T-helper 1 cell (primary cell): ENCODE results near the gene ZNF280B.
"Not testable (repeated sequence)": the region's sequence is repeated elsewhere in the genome, so short reads cannot be mapped to it uniquely, and the experiment has no call there.

Source experiments
- DNase-seq, 5 donors: peaks; one replicate each; pipeline ENCODE4 v3.0.0-alpha.2; 2012 to 2020

Gene ZNF280B

DNA sequence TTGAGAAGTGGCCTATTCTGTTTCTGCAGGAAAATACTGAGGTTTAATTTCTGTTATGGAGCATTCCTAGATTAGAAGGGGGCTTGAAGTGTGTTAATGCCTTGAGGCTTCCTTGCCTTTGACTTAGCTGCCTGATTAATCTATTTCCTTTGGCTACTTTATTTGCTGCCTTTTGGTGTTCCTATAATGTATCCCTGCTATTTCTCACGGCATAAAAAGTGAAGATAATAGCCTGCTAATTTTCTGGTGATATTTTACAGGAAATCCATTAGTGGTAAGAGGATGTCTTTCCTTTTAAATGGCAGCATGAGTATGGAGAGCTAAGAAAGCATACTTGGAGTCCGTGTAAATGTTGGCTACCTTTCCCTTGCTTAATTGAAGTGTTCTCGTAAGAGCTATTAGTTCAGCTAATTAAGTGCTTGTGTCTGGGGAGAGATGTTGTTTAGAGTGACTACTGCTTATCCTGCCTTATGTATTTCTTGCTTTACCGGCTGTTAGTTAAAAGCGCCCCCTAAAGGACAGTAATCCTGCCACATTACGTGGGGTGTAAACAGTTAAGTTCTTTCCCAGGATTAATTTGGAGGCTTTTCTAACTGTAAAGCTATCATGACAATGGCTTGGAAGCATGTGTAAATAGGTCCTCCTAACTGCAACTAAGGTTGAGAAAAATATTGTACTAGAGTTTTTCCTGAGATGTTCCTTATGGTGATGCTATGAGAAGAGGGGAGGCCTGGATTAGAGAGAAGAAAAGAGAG lies 45.6 kb downstream of the ZNF280B start:
- no peak for DNase-seq

DNA sequence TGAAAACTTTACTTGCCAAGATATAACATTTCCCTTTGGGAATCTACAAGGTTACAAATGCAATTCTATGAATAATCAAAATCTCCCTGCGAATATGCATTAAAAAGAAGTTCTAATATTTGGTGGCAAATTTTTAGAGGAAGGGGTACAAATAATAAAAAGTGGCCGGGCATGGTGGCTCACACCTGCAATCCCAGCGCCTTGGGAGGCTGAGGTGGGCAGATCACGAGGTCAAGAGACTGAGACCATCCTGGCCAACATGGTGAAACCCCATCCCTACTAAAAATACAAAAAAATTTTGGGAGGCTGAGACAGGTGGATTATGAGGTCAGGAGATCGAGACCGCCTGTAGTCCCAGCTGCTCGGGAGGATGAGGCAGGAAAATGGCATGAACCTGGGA lies 47.0 kb downstream of the ZNF280B start:
- DNase-seq = no peak

DNA sequence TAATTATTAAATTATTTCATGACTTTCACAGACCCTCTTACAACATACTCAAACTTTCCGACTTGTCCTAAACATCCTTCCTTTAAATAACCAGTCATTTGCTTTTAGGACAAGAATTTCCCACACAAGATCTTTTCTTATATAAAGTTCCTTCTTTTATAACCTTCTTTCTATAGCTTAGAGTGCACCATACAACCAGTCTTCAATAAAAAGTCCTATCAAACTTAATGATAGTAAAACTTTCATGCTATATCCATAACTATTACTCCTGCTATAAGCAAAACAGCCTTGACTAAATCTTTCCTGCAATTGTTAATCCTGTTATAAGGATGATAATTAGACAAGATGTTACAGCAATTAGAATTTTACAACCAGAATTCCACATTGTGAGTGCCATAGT lies 47.4 kb downstream of the ZNF280B start:
- no peak for DNase-seq

DNA sequence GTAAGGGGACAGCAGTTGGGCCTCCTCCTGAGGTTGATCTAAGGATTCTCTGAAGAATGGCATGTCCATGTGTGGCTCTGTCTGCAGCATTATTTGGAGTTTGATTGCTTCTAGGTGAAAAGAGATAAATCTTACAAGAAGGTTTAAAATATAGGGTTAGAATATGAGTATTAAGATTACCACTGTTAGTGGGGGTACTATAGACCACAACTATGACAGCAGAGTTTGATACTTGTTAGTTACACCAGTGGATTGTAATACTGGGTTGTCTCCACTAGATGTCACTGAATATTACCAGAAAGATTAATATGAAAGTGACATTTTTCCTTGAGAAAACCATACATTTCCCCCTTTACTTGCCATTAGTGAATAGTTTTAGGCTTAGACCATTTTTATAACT lies 47.9 kb downstream of the ZNF280B start:
- no peak for DNase-seq

DNA sequence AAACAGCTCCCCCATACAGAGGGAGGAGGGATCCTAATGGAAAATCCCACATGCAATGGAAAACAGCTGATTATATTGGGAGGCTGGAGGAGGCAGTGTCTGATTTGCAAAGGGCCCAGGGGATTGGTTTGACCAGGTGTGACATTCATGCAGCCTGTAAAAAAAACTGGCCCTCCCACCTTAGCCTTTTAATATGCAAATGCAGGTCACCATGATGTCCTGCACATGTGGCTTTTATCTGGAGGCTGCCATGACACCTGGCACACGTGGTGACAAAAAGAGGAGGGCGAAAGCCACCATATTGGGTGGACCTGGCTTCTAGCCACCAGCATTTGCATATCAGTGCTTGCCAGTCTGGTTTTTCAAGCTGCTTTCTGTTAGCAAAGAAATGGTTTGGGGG lies 48.5 kb downstream of the ZNF280B start:
- DNase-seq = no peak

DNA sequence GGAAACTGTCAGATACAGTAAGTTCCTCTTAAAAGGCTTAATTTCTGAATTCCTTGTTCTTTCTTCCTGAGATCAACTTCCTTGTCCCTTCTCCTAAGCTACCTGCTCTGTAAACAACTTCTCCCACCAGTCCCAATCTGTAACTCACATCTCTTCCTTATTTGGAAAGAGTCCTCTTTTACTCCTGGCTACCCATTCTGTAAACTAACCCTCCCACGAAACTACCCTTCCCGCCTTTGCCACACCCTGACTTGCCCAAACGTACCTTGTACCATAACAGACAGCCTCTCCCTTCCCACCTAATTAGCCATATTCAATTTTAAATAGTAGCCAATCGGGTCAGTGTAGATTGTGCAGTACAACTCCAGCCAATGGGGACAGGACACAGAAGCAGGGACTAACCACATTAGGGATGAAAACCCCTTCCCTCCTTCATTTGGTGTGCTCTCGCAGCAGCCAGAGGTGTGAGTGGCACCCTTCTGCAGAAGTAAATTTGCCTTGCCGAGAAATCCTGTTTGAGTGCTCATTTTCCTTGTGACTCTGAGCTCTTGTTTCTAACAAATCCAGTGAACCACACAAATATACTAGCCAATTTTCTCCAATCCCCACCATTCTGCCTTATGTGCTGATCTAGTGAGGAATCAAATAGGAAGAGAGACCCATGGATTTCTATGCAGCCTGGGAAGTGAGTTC lies 49.5 kb downstream of the ZNF280B start:
- no peak for DNase-seq

DNA sequence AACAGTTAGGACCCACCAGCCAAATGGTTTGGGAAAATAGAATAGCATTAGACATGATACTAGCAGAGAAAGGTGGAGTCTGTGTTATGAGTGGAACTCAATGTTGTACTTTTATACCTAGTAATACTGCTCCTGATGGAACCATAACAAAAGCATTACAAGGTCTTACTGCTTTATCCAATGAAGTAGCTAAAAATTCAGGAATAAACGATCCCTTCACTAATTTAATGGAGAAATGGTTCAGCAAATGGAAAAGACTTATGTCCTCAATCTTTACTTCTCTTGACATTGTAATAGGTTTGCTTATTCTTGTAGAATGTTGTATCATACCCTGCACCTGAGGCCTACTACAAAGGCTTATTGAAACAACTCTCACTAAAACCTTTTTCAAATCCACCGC lies 50.2 kb downstream of the ZNF280B start:
- no peak for DNase-seq

DNA sequence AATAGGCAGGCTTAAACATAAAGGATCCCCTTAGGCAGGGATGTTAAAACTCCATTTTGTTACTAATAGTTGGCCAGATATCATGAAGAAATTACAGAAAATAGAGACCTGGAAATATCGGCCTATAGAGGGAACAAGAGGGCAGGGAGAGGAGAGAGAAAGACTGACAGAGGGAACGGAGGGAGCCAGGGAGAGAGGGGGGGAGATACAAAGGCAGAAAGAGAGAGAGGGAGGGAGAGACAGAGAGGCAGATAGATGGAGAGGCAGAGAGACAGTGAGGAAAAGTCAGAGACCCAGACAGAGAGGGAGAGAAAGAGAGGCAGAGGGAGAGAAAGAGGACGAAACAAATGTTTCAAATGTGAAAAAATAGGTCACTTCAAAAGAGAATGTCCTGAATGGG lies 53.5 kb downstream of the ZNF280B start:
- DNase-seq = no peak

DNA sequence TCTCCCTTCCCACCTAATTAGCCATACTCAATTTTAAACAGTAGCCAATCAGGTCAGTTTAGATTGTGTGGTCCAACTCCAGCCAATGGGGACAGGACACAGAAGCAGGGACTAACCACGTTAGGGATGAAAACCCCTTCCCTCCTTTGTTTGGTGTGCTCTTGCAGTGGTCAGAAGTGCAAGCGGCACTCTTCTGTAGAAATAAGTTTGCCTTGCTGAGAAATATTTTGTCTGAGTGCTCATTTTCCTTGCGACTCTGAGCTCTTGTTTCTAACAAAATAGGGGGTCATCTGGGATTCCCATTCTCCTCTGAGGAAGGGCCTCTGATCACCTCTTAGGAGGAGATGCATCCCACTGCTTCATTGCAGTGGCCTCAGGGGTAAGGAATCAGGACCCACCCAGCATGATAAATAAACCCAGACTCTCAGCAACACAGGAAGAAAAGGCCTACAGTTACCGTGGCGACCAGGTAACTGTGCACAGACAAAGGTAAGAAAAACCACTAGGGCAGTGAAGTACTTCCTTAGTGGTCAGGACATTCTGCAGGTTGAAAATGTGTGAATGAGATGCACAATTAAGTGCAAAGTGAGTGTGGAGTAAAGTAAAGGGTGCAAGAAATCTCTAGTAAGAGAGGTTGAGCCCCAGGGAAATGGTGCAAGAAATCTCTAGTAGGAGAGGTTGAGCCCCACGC lies 55.4 kb downstream of the ZNF280B start:
- DNase-seq = no peak

DNA sequence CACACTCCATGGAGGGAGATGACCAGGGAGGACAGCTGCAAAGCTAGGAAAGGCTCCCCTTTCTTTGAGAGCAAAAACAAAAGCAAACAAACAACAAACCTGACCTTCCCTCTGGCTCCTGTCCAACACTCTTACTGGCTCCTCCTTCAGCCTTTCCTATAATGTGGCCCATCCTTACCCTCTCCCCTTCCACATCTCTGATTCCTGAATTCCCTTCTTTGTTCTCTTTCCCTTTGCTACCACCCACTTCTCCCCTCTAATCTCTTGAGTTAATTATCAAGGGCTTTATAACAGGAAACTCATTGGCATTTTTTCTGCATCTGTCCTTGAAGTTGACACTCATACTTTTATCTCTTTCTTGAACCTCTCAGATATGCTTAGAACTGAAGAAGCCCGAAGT lies 56.3 kb downstream of the ZNF280B start:
- no peak for DNase-seq

DNA sequence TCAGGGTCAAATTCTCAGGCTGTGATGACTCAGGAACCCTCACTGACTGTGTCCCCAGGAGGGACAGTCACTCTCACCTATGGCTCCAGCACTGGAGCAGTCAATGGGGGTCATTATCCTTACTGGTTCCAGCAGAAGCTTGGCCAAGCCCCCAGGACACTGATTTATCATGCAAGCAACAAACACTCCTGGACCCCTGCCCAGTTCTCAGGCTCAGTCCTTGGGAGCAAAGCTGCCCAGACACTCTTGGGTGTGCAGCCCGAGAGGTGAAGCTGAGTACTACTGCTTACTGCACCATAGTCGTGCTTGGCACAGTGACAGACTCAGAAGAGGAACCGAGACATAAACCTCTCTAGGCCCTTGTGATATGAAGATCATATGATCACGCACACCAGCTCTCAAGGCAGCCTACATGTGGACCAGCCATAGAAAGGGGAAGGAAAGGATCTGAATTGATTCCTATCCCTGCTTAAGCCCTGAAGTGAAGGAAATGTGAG lies 58.2 kb downstream of the ZNF280B start:
- DNase-seq = no peak

DNA sequence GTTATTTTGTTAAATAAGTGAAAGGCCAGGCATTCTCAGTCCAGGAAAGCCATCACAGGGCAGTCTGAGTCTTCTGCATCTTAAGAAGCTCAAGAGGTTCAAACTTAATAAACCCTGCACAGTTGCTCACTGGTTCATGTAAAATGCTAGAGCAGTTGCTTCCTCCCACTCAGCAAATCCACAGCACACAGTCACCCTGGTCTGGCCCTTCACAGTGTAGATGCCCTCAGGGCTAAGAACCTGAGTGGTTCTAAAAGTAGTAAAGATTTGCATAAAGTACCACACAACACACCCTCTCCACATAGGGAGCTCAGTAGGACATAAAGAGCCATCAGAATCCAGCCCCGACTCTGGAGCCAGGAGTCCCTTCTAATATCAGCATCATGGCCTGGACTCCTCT lies 58.7 kb downstream of the ZNF280B start:
- DNase-seq = no peak

DNA sequence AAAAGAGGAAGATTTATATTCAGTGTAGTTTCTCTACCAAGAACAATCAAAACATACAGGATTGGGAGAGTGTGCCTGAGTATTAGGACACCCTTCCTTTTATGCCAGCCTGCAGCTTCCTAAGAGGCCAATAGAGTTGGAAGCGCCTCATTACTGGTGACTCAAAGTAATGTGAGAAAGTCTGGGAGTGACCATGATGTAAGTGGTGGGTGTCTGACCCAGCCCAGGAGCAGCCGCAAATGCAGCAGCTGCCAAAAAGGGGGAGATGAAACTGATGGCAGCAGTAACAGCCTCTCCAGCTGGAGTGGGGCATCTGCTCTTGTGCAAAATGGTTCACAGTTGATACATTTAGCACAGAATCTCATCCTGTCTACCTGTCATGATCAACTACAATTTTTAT lies 62.0 kb downstream of the ZNF280B start:
- no peak for DNase-seq

DNA sequence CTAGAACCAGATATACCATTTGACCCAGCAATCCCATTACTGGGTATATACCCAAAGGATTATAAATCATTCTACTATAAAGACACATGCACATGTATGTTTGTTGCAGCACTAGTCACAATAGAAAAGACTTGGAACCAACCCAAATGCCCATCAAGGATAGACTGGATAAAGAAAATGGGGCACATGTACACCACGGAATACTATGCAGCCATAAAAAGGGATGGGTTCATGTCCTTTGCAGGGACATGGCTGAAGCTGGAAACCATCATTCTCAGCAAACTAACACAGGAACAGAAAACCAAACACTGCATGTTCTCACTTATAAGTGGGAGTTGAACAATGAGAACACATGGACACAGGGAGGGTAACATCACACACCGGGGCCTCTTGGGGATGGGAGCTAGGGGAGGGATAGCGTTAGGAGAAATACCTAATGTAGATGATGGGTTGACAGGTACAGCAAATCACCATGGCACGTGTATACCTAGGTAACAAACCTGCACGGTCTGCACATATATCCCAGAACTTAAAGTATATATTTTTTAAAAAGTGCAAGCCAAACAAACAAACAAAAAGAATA lies 64.4 kb downstream of the ZNF280B start:
- DNase-seq = not testable (repeated sequence)

DNA sequence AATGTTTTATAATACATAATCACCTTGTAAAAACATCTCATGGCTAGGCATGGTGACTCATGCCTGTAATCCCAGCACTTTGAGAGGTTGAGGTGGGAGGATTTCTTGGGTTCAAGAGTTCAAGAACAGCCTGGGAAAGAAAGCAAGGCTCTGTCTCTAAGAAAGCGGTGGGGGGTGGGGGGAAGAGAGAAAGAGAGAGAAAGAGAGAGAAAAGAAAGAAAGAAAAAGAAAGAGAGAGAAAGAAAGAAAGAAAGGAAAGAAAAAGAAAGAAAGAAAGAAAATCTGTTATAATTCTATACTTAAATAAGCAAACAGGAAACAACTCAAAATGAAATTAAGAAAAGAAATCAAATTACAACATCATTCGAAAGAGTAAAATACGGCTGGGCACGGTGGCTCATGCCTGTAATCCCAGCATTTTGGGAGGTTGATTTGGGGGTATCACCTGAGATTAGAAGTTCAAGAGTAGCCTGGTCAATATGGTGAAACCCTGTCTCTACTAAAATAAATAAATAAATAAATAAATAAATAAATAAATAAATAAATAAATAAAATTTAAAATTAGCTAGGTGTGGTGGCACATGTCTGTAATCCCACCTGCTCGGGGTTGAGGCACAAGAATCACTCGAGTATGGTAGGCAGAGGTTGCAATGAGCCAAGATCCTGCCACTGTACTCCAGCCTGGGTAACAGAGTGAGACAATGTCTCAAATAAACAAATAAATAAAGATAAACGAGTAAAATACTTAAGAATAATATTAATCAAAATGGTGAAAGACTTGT lies 65.4 kb downstream of the ZNF280B start:
- no peak for DNase-seq

DNA sequence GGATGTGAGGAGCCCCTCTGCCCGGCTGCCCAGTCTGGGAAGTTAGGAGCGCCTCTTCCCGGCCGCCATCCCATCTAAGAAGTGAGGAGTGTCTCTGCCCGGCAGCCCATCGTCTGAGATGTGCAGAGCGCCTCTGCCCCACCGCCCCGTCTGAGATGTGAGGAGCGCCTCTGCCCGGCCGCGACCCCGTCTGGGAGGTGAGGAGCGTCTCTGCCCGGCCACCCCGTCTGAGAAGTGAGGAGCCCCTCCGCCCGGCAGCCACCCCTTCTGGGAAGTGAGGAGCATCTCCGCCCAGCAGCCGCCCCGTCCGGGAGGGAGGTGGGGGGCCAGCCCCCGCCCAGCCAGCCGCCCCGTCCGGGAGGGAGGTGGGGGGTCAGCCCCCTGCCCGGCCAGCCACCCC lies 66.9 kb downstream of the ZNF280B start:
- not testable (repeated sequence) for DNase-seq

DNA sequence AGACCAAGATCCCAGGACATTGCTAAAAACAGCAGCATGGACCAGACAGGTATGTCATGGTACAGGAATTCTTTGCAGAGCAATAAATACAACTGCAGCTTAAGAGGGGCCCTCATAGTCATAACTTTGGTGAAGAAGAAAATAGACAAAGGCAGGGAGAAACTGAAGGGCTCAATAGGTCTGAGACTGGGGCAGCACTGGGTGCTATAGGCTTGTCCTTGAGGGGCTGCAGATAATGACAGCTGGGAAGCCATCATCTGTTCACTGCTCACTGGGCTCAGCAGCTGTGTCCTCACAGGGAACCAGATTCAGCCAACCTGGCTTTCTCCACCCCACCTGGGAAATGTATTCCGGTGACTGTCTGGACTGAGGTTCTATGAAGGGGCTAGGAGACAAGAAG lies 68.4 kb downstream of the ZNF280B start:
- no peak for DNase-seq
